ENCODE data around the gene ATF5. TPM values are rescaled to one million over a fixed set of nuclear protein-coding genes. Genes with fewer than 3 reads are reported as not detected.

Gene ATF5
- total RNA-seq, 2 donors from 2014 or later: 7.4 to 12.0 TPM

GRCh38 chr19:49981603-49982593 lies 52.9 kb downstream of the ATF5 start:
- no peaks in the 10 kb centered on the region for H3K4me1 Mint-ChIP-seq
- H3K4me3 ChIP-seq (ENCODE audit: low read length): no peak overlapping the region
- H3K27ac ChIP-seq (ENCODE audit: low read depth, low read length): no peak overlapping the region
- H3K36me3 Mint-ChIP-seq (ENCODE audit: low read depth): peaks cover 32% of the 10 kb centered on the region
- no peaks in the 10 kb centered on the region for H3K27me3 Mint-ChIP-seq (ENCODE audit: insufficient read depth)
- H3K4me1 ChIP-seq (ENCODE audit: control insufficient read depth, insufficient read depth, low read length): no peaks in the 10 kb centered on the region
- no peak overlapping the region for H3K9ac ChIP-seq (ENCODE audit: extremely low read depth, low read length, poor library complexity, severe bottlenecking)
- TF ChIP-seq CTCF (conservative IDR thresholded peaks at IDR 0.05): no peak
- no peaks in the 10 kb centered on the region for H3K9me3 ChIP-seq (ENCODE audit: control insufficient read depth, low read length)
- no peak for DNase-seq
- no peak overlapping the region for H3K27ac Mint-ChIP-seq
- H3K9me3 Mint-ChIP-seq: no peaks in the 10 kb centered on the region
- no peak overlapping the region for H3K4me3 Mint-ChIP-seq
- 87 to 90% methylated on average over 17 to 21 of the region's 21 CpGs for WGBS, 2 experiments (ENCODE audit: insufficient coverage in 1 of 2, insufficient read length in 1 of 2)
- no peaks in the 10 kb centered on the region for H3K27me3 ChIP-seq (ENCODE audit: control insufficient read depth, insufficient read depth, low read length, poor library complexity, severe bottlenecking)
- H3K36me3 ChIP-seq (ENCODE audit: control insufficient read depth, insufficient read depth, low read length): peaks cover 7% of the 10 kb centered on the region

Small RNAs within 50 kb of the gene (microRNA-seq; reads per million reads assigned to microRNA genes)
- not detected for gene MIR4750 (ENCODE audit: borderline microRNAs expressed)

Other genes with a start within 250 kb of the ATF5 start
- 1 to 10 TPM; 4.6 to 7.7 TPM for gene ADM5, start 239.6 kb upstream of the ATF5 start, total RNA-seq
- gene CPT1C, start 238.1 kb upstream of the ATF5 start, total RNA-seq: 10 to 100 TPM; 41.4 to 59.7 TPM
- gene TSKS, start 165.9 kb upstream of the ATF5 start, total RNA-seq: under 1 TPM in 1 of 2 donors, not detected in 1; 0.31 TPM
- 100 to 1,000 TPM; 100 to 110 TPM for gene AP2A1, start 162.2 kb upstream of the ATF5 start, total RNA-seq
- gene FUZ, start 115.9 kb upstream of the ATF5 start, total RNA-seq: 10 to 100 TPM; 26.1 to 41.2 TPM
- 10 to 100 TPM; 89.1 to 90.0 TPM for gene MED25, start 110.9 kb upstream of the ATF5 start, total RNA-seq
- gene PTOV1, start 78.0 kb upstream of the ATF5 start, total RNA-seq: 100 to 1,000 TPM; 279 to 287 TPM
- 100 to 1,000 TPM; 161 to 163 TPM for gene PNKP, start 61.6 kb upstream of the ATF5 start, total RNA-seq
- gene AKT1S1, start 51.9 kb upstream of the ATF5 start, total RNA-seq: 10 to 100 TPM; 41.3 to 47.0 TPM
- 10 to 100 TPM; 40.7 to 47.3 TPM for gene TBC1D17, start 51.5 kb upstream of the ATF5 start, total RNA-seq
- gene IL4I1, start 32.3 kb upstream of the ATF5 start, total RNA-seq: under 1 TPM in 1 of 2 donors, not detected in 1; 0.97 TPM
- 10 to 100 TPM; 84.9 to 96.4 TPM for gene NUP62, start 299 bp downstream of the ATF5 start, total RNA-seq
- not detected for gene SIGLEC11, start 32.0 kb downstream of the ATF5 start, total RNA-seq
- 10 to 100 TPM; 43.5 to 48.9 TPM for gene VRK3, start 96.2 kb downstream of the ATF5 start, total RNA-seq
- 10 to 100 TPM in 1 of 2 donors, 1 to 10 TPM in 1; 9.5 to 12.0 TPM for gene ZNF473, start 96.8 kb downstream of the ATF5 start, total RNA-seq
- gene IZUMO2, start 234.1 kb downstream of the ATF5 start, total RNA-seq: not detected

Data from endodermal cell (in vitro differentiated cells).